Keratinocyte (primary cell): ENCODE data around the gene C20orf144.
"Not testable (repeated sequence)": the region's sequence is repeated elsewhere in the genome, so short reads cannot be mapped to it uniquely, and the experiment has no call there.

Experiments
- EZH2 ChIP-seq: IDR thresholded peaks from one replicate; pipeline ENCODE4 v1.6.1; 2012; ENCODE audit warnings: inconsistent platforms, mild to moderate bottlenecking, low read length, moderate library complexity
- TF ChIP-seq, protein P1 (sequence below), 3 experiments: IDR thresholded peaks in 1 of 3; conservative IDR thresholded peaks in 1 of 3; optimal IDR thresholded peaks in 1 of 3; 2 replicates in 2 of 3; 3 replicates in 1 of 3; pipeline versions ENCODE3 to v1.5.1; 2011; ENCODE audit warnings: low read length in 3 of 3, mild to moderate bottlenecking in 3 of 3, moderate library complexity in 2 of 3, control low read depth in 1 of 3, inconsistent platforms in 1 of 3; ENCODE audit not compliant: insufficient read depth in 2 of 3; ENCODE audit errors: extremely low read depth in 1 of 3

DNA sequence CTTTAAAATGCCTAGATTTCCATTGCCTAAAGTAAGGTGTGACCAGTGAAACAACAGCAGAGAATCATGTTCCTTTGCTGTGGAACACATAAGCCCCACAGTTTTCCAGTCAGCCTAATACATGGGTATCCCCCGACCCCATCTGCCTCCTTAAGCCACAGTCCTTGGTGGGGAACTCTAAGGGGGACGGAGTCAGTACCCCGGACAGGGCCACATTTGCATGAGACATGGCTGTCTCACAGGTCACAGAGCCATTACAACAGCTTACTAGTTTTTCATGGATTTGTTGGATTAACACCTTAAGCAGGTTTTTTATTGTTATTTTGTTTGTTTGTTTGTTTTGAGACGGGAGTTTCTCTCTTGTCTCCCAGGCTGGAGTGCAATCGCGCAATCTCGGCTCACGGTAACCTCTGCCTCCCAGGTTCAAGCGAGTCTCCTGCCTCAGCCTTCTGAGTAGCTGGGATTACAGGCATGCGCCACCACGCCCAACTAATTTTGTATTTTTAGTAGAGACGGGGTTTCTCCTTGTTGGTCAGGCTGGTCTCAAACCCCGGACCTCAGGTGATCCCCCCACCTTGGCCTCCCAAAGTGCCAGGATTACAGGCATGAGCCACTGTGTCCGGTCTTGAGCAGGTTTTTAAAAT, 15.0 kb upstream of the C20orf144 start:
- TF ChIP-seq, protein P1, sequence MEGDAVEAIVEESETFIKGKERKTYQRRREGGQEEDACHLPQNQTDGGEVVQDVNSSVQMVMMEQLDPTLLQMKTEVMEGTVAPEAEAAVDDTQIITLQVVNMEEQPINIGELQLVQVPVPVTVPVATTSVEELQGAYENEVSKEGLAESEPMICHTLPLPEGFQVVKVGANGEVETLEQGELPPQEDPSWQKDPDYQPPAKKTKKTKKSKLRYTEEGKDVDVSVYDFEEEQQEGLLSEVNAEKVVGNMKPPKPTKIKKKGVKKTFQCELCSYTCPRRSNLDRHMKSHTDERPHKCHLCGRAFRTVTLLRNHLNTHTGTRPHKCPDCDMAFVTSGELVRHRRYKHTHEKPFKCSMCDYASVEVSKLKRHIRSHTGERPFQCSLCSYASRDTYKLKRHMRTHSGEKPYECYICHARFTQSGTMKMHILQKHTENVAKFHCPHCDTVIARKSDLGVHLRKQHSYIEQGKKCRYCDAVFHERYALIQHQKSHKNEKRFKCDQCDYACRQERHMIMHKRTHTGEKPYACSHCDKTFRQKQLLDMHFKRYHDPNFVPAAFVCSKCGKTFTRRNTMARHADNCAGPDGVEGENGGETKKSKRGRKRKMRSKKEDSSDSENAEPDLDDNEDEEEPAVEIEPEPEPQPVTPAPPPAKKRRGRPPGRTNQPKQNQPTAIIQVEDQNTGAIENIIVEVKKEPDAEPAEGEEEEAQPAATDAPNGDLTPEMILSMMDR (optimal IDR thresholded peaks at IDR 0.05 in 1 of 3, IDR thresholded peaks at IDR 0.05 in 1 of 3, conservative IDR thresholded peaks at IDR 0.05 in 1 of 3; ENCODE audit: extremely low read depth in 1 of 3, insufficient read depth in 2 of 3, low read length in 3 of 3): not testable (repeated sequence)
- TF ChIP-seq EZH2: not testable (repeated sequence)
